Fibroblast of lung (primary cell): ENCODE measurements around the gene FAM210A.

ENCODE experiments used
- EZH2 ChIP-seq: IDR thresholded peaks from 2 replicates; pipeline ENCODE4 v1.5.1; 2012; ENCODE audit warnings: low read length, control low read depth, mild to moderate bottlenecking; ENCODE audit errors: missing control alignments
- TF ChIP-seq, protein P1 (sequence below), 2 donors: IDR thresholded peaks in 1 of 2; conservative IDR thresholded peaks in 1 of 2; 1 replicate in 1 of 2; 2 replicates in 1 of 2; pipeline ENCODE4 v1.5.1; 2011 to 2012; ENCODE audit warnings: low read length in 2 of 2, control low read depth in 1 of 2, inconsistent platforms in 1 of 2, low read depth in 1 of 2, mild to moderate bottlenecking in 1 of 2

DNA sequence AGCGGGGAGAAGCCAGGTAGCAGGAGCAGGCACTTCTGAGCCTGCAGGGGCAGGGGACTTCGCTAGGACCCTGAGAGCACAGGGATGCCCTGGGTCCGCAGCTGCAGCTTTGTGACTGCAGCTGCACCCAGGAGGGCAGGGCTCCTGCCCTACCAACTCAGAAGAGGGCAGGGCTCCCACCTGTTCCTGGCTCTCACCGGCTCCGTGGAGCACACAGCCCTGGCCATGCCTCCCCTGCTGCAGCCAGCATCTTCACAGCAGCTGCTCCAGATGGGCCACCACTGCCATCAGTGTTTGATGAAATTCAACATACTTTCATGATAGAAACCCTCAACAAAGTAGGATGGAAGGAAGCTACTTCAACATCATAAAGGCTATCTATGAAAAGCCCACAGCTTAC, 92.7 kb downstream of the FAM210A start:
- TF ChIP-seq, protein P1, sequence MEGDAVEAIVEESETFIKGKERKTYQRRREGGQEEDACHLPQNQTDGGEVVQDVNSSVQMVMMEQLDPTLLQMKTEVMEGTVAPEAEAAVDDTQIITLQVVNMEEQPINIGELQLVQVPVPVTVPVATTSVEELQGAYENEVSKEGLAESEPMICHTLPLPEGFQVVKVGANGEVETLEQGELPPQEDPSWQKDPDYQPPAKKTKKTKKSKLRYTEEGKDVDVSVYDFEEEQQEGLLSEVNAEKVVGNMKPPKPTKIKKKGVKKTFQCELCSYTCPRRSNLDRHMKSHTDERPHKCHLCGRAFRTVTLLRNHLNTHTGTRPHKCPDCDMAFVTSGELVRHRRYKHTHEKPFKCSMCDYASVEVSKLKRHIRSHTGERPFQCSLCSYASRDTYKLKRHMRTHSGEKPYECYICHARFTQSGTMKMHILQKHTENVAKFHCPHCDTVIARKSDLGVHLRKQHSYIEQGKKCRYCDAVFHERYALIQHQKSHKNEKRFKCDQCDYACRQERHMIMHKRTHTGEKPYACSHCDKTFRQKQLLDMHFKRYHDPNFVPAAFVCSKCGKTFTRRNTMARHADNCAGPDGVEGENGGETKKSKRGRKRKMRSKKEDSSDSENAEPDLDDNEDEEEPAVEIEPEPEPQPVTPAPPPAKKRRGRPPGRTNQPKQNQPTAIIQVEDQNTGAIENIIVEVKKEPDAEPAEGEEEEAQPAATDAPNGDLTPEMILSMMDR (conservative IDR thresholded peaks at IDR 0.05 in 1 of 2, IDR thresholded peaks at IDR 0.05 in 1 of 2; ENCODE audit: low read depth in 1 of 2, low read length in 2 of 2): no peak
- no peak for TF ChIP-seq EZH2
